Glomerular visceral epithelial cell (primary cell): ENCODE results near the gene CASZ1.

Source experiments
- DNase-seq: peaks from one replicate; pipeline ENCODE4 v3.0.0-alpha.2; 2016; ENCODE audit errors: extremely low spot score

Gene CASZ1

DNA sequence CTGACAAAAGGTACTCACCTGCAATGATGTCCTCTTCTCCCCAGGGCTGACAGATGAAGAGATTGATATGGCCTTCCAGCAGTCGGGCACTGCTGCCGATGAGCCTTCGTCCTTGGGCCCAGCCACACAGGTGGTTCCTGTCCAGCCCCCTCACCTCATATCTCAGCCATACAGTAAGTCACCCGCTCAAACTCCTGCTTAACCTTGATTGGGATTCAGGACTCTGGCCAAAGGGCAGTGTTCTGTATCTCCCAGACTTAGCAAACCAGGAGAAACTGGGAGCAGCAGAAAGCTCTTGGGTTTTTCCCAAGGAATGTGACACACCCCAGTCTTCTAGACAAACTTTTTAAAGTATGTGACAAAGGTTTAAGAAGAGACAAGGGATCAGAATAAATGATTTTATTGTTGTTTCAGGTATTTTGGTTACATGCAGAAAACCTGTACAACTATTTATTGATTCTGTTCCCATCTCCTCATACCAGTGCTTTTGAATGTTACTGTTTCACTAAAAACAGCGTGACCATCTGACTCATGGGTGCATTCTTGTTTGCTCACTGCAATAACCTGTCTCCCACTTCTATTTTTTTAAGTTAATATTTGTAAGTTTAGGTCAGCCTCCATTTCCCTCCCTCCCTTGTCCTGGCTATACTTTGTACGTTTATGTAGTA is 197.1 kb downstream of the CASZ1 start:
- DNase-seq = peak; percentile 75

DNA sequence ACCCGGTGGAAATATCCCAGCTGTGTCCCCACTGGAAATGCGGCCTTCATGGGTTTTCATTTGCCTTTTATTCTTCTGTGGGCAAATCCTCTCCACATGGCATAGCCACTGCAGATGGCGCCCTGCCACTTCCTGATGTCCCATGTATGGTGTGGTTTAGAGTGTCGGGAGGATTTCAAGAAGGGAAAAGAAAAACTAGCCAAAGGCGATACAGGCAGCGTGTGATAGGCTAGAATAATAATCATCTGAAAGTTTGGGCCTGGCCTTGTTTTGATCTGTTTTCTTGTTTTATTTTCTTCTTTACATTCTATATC is 198.1 kb downstream of the CASZ1 start:
- DNase-seq = no peak

DNA sequence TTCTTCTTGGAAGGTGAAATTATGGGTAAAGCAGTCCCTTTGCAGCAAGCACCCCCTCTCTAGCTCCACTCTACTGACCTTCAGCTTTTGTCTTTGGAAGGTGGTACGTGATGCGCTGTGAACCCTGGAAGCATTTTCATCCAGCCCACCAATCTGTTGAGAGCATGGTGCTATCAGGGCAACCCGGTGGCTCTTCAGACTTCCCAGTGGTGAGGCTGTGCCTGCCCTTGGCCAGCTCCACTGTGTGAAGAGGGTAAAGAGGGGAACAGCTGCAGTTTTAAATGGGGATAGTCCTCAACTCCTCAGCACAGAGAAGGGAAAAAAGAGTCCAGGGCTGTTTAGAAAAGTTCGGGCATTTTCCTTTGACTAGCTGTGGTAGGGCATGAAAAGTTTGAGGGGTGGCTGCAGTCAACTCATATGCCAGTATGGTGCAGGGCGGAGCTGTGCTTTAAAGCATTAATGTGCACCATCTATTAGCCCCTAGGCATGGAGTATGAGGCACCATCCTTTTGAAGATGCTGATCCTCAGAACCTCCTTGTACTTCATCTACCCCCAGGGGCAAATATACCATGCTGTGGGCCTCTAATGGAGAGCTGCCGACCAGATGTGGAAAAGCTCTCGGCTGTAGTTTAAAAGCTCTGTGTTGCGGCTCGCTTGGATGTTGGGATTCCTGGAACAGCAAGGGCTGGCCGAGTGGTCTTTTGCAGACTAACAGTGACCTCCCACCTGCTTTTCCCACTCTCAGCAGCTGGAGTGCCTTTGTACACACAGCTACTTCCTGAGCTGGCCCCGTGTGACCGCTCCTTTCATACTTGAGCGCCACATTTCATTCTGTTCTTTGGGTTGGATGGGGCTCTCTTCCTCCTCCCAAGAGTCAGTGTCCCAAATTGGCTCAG is 198.7 kb downstream of the CASZ1 start:
- no peak for DNase-seq

DNA sequence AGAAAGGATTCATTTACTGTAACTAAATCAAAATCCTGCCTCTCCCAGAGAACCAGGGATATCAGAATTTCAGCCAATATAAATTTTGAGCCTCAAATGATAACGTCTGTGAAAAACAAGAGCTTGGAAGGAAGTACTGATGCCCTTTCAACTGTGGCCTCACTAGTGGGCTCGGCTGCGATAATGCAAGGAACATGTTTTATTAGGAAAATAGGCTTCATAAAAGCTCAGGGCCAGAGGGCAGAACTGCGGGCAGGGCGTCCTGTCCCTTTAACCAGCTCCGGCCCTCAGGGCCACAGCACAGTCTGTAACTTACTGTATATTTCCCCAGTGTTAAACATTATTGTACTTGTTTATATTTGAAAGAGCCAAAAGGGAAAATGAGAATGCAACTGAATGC is 199.7 kb downstream of the CASZ1 start:
- DNase-seq = no peak

DNA sequence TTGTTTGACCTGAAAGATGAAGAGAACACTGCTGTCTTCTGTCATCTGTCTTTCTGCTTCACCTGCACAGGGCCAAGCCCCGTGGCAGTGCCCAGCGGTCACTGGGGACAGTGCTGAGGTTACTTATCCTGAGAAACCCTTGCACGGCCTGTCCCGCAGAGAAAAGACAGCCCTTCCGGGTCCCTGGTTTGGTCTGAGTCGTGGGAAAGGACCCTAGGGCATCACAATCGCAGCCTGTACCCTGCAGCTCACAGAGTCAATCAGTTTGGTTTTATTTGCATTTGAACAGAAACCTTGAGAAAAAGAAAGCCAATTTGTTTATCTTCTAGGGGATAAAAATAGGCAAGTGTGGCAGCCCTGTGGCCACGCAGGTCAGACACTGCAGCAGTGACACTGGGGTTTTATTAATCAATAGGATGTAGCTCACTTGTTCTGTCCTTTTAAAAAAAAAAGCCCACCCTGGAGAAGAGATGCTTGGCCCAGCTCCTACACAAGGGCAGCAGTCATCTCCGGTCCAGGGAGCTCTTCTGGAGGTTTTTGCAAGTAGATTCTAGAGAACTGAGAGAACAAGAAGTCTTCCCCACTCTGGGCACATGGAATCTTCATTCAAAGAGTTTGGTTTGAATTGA is 201.7 kb downstream of the CASZ1 start:
- no peak for DNase-seq

DNA sequence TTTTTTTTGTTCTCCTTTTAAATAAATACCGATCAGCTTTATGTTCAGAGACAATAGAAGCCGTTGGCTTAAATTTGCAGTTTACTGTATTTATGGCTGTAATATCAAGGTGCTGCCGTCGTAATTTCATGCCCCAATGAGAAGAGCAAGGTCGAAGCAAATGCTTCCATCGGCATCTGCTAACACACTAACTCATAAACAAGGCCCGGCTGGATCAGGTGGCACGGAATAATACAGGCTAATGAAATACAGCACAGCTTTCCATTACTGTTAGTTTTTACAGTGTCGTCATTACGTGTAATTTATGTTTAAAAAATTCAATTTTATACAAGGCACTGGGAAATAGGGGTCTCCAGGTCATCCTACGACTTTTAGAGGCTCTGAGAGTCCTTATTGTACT is 202.7 kb downstream of the CASZ1 start:
- DNase-seq = no peak

DNA sequence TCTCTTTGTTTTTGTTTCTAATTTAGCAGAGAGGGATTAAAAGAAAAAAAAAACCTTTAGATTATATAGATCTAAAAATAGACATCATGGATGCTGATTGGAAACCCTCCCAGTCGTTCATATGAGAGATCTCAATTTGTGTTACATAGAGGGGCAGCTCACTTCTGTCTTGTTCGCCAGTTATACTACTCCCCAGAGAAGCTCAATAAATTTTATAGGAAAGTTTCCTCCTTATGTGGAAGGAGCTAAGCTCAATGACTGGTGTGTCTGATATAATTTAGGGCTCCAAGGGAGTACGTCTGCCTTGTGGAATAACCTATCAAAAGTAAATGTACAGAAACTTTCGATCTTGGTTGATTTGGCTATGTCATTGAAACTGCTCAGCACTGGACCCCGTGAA is 204.1 kb downstream of the CASZ1 start:
- DNase-seq = no peak

DNA sequence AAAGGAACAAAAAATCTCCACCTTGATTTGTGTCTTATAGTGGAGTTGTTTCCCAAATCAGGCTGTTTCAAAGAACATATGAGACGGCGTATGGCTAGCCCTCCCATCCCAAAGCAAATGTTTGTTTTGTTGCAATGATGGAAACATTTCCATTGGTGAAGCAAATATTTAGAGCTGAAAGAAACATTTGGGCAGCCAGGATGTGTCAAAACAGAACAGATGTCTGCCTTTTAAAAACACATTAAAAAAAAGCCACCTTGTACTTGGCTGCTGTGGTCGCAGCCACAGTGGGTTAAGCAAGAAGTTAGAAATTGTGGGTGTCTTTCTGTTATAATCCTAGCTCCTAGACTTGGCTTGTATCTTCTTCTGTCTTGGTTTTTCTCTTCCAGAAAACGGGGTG is 205.4 kb downstream of the CASZ1 start:
- no peak for DNase-seq

DNA sequence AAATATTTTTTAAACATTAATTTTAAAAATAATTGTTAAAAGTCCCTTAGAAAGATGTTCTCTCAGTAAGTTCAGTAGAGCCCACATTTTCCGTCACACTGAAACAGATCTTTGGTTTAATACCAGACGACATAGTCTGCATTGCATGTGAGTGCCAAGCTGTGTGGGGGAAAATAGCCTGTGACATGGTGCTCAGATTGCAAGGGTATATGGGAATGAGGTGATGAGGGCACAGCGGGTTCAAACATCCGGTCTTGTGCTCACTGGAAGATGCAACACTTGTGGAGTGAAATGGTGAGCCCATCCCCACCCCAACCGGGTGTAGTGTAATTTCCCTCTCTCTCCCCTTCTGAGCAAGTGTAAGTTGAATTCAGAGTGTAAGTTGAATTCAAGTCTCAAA is 207.4 kb downstream of the CASZ1 start:
- DNase-seq = no peak

DNA sequence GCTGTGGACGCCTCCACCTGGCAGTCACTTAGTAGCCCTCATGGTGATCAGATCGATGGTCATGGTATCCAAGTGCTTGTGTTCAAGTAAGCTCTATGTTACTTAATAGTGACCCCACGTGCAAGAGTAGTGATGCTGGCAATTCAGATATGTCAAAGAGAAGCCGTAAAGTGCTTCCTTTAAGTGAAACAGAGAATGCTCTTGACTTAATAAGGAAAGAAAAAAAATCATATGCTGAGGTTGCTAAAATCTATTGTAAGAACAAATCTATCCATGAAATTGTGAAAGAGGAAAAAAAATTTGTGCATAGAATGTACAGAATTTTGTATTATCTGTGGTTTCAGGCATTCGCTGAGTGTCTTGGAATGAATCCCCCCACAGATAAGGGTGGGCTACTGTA is 207.8 kb downstream of the CASZ1 start:
- no peak for DNase-seq
